ENCODE data around the gene PIEZO1. TPM values are rescaled to one million over a fixed set of nuclear protein-coding genes. Genes with fewer than 3 reads are reported as not detected.

PIEZO1 gene
- total and polyA plus RNA-seq, 9 of the 15 experiments (the other 6 are each of a cell fraction or from before 2014, with no cell fraction given) = 3.6 to 432 (median 131) TPM

- POLR2A ChIA-PET = interaction anchor here (0.7 to 5.6 kb wide), 8 partner anchors 7 to 71 kb away, joined by 3 to 26 read pairs (median 6); no protein-coding TSS in a partner anchor
- DNase-seq (ENCODE audit: extremely low read depth in 1 of 4, low spot score in 3 of 4) (peak in 3 of 4 experiments; percentile 50 to 60 (median 50)), FAIRE-seq (peak; percentile 82), ATAC-seq (peak; percentile 28)
- in situ Hi-C loops (cut with MboI) (no loop called here), intact Hi-C loops (cut with micrococcal nuclease) (no loop called here)
- no TSS peak for BruUV-seq (replicated peaks)
- peaks cover 86% of the 10 kb centered on the region for H4K20me1 ChIP-seq (replicated peaks; ENCODE audit: control insufficient read depth, insufficient read depth, low read length)
- H3K27me3 ChIP-seq (ENCODE audit: control insufficient read depth in 2 of 2, insufficient read depth in 2 of 2, low read length in 2 of 2) = no peaks in the 10 kb centered on the region
- H3K4me1 ChIP-seq (replicated peaks in 1 of 2; ENCODE audit: control insufficient read depth in 2 of 2, insufficient read depth in 2 of 2, low read length in 2 of 2) = peaks cover 39 to 96% of the 10 kb centered on the region in 2 experiments
- H3K9me3 ChIP-seq (replicated peaks; ENCODE audit: control insufficient read depth, insufficient read depth, low read depth, low read length) = no peaks in the 10 kb centered on the region
- peak overlapping the region in 1 of 2 experiments; percentile 72; a peak in 2 of 4 replicates for H3K9ac ChIP-seq (ENCODE audit: insufficient read depth in 1 of 2, low read depth in 2 of 2, low read length in 2 of 2)
- no peak overlapping the region for H3K4me3 ChIP-seq
- H2AFZ ChIP-seq (ENCODE audit: low read depth, low read length) = no peak overlapping the region
- H3K4me2 ChIP-seq (ENCODE audit: insufficient read depth, low read length) = no peak overlapping the region
- peaks cover 93% of the 10 kb centered on the region for H3K36me3 ChIP-seq (ENCODE audit: control insufficient read depth, insufficient read depth, low read length)
- peaks cover 100% of the 10 kb centered on the region for H3K79me2 ChIP-seq (ENCODE audit: control insufficient read depth, insufficient read depth, low read length)
- peaks cover 36% of the 10 kb centered on the region for H3K9me1 ChIP-seq (ENCODE audit: control insufficient read depth, insufficient read depth, low read length)
- H3K27ac ChIP-seq (ENCODE audit: extremely low read depth, low read depth, low read length) = peak overlapping the region; percentile 27; the same call in 1 of the 3 replicates
- 70% methylated on average over 14 of the region's 14 CpGs for WGBS (ENCODE audit: insufficient coverage, low coverage, missing lambda C conversion rate)
- CTCF ChIA-PET (ENCODE audit: low intra/inter-chr PET ratio) = no interaction called here
- TF ChIP-seq TRIM25 (IDR thresholded peaks at IDR 0.05; ENCODE audit: borderline replicate concordance) (no peak), ZNF398 (CRISPR knock-in tag; IDR thresholded peaks at IDR 0.05) (no peak), ZNF57 (CRISPR knock-in tag; IDR thresholded peaks at IDR 0.05) (no peak), ZNF561 (CRISPR knock-in tag; conservative IDR thresholded peaks at IDR 0.05) (no peak), GTF2B (IDR thresholded peaks at IDR 0.05; ENCODE audit: extremely low read depth, insufficient read length) (no peak), PHB2 (IDR thresholded peaks at IDR 0.05; ENCODE audit: low read depth) (no peak), IRF2 (CRISPR knock-in tag; IDR thresholded peaks at IDR 0.05) (no peak), ZNF764 (CRISPR knock-in tag; IDR thresholded peaks at IDR 0.05; ENCODE audit: low read depth) (no peak), FOXA3 (CRISPR knock-in tag; conservative IDR thresholded peaks at IDR 0.05 in 1 of 2, IDR thresholded peaks at IDR 0.05 in 1 of 2) (peak; percentile 87 to 95), ZBTB33 (CRISPR knock-in tag; IDR thresholded peaks at IDR 0.05) (no peak), KHSRP (IDR thresholded peaks at IDR 0.05) (no peak), NCOR1 (IDR thresholded peaks at IDR 0.05) (no peak; the same call in 1 of the 2 replicates), ZBTB26 (CRISPR knock-in tag; IDR thresholded peaks at IDR 0.05) (no peak), DNMT1 (IDR thresholded peaks at IDR 0.05) (no peak), KDM2B (CRISPR knock-in tag; IDR thresholded peaks at IDR 0.05) (no peak)
Observed at GRCh38 chr16:88763502-88764053, 21.4 kb downstream of the PIEZO1 start.
